Stimulated activated CD8-positive, alpha-beta memory T cell treated with anti-CD3 and anti-CD28 coated beads, Interleukin-12 subunit alpha, Interleukin-12 subunit beta, amount 100 ng/mL, for 24 hours (primary cell): ENCODE data around the gene CAPN15.
A peak's percentile ranks its signal among the peaks of the same experiment; 100 is the strongest.

Experiments used
- DNase-seq: peaks from one replicate; pipeline ENCODE4 v3.0.0-alpha.2; 2020; ENCODE audit errors: extremely low read depth

CAPN15 gene

DNA sequence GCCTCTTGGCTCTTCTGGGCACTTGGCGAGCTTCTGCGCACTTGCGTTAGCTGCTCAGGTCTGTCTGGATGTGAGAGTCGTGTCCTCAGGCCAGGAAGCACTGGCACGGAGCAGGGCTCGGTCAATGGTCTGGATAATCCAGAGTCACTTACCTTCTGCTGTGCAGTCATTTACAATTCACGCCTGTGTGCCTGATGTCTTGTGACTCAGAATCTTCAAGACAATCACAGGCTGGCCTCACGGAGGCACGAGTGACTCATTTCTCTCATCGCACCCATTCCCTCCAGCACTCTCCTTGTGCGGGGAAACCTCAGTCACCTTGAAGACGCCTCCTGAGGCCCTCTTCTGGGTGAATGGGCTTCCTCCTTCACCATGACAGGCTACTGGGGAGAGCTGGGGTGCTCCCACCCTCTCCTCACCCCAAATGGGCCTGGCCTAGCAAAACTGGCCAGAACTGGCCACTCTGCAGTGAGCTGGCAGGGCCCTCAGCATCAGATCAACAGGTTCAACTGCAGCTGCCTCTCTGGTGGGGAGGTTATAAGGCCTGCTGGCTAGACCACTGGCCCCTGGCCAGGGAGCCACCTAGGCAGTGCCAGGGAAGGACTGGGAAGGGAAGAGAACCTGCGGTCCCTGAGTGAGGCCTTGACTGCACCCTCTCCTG is 1.9 kb upstream of the CAPN15 start:
- DNase-seq, result peak; percentile 53

DNA sequence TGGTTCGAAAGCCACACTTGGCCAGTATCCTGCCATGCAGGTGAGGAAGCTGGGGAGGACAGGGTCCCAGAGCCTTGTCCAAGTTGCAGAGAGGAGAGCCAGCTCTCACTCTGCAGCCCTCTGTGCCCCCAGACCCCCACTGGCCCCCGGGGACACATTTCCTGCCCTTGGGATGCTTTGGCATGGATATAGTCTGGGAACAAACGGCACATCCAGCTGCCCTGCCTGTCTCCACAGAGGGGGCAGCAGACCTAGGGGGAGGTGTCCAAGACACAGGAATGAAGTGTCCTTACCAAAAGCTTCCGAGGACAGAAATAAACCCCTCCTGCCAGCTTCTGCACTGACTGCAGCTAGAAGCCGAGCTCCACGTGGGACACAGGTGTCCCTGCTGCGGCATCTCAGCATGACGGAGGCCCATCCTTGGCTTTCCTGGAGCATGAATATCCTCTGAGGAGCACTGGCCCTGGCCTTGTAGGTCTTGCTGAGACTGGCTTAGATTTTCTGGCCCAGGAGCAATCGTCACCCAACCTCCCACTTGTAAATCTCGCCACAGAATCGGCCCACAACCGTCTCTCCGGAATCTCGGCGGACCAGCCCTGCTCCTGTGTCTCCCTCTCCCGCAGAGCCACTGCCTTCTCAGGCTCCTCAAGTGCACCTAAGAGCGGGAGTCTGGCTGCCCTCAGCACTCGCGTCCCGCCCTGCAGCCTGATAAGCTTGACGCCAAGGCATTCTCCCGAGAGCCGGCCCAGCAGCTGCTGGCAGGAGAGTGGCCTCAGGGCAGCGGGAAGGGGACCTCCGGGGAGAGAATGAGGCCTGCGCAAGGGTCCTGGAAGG is 1.1 kb upstream of the CAPN15 start:
- no peak for DNase-seq

DNA sequence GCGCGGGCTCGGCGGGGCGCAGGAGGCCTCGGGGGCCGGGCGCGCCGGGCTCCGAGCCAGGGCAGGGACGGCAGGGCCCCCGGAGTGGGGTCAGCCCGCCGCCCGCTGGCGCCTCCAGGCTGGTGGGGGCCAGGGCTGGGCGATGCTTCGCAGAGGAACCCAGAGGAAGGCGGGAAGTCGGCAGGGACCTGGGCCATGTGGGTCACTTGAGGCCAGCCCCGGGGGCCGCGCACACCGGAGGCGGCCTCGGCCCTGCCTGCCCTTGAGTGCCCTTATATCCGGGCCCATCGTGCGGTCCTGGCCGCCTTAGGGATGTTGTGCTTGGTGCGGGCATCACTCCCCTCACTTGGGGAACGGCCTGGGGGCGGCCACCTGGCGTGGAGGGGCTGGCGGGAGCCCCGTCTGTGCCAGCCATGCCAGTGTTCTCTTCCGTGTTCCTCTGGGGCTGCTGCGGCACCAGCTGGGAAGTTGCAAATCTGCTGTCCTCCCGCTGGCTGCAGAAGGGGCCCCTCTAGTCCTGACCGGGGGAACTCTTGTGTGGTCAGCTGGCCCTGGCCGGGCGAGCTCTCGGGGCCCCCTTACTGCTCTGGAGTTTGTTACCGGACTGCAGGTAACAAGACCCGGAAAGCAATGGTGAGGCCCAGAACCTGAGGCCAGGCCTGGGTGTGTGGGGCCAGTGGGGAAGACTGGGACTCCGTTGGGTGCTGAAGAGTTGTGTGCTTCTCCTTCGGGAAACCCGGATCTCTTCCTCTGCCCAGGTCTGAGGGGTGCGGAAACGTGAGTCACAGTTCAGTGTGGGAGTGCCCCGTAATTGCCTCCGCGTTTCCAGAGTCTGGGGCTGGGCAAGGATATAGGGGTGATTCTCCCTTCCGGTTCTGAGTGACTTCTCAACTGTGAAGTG is 849 bp downstream of the CAPN15 start:
- no peak for DNase-seq

DNA sequence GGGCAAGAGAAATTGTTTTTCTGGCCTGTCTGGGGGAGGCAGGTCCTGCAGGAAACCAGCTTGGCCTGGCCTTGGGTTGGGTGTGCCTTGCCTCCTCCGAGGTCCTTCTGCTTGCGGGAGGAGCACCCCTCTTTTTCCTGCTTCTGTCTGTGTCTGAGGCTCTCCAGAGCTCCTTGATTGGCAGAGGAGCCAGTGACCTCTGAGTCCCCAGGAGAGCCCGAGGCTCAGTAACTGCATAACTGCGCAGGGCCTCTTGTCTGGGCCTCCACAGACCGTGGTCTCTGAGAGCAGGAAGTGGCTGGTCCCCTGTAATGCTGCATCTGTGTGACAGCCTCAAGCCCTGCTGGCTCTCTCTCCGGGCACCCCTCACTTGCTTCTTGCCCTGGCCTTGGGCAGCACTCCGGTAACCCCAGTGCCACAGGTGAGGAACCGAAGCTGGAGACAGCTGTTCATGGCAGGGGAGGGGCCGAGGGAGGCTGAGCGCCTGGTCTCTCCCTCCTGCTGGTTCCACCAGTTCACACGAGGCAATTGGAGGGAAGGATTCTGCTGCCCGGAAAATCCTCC is 1.6 kb downstream of the CAPN15 start:
- DNase-seq, result no peak

DNA sequence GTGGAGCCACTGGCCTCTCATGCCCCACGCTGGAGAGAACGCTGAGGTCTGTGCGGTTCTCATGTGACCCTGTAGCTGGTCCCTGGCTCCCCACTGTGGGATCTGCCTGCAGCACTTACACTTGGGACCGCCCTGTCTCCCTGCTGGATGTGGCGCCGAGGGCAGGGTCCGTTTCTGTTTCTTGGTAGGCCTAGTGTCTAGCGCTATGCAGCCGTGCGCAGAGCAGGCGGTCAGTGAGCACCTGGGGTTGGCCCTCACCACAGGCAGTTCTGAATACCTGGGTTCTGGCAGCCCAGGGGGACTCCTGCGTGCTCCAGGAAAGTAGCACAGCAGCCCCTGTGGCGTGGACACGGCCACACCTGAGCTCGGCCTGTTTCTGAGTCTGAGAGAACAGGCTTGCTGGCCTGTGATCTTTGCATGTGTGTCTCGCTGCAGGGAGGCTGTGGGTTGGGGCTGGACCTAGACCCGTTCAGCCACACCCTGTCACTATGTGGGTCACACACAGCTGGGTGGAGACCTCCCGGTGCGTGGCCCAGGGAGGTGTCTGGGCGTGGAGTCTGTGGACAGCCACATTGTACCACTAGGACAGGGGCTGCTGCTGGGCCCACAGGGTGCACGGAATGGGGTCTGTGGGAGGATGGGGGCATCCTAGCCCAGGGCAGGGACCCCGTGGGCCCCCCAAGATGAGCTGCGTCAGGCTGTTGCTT is 2.8 kb downstream of the CAPN15 start:
- no peak for DNase-seq

DNA sequence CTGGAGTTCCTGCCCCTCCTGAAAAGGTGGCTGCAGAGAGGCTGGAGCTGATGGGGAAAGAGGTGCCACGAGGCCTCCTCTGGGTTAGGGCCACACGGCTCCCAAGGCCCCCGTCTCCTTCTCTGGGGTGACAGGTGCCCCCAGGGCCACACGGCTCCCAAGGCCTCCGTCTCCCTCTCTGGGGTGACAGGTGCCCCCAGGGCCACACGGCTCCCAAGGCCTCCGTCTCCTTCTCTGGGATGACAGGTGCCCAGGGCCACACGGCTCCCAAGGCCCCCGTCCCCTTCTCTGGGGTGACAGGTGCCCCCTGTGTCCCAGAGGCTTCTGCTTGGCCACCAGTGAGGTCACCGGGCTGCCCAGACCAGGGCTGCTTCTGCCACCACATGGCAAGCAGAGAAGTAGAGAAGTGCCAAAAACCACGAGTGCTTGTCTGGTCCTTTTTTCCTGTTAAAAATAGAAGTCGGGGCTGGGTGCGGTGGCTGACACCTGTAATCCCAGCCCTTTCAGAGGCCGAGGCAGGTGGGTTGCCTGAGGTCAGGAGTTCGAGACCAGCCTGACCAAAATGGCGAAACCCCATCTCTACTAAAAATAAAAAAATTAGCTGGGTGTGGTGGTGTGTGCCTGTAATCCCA is 4.1 kb downstream of the CAPN15 start:
- DNase-seq, result no peak

DNA sequence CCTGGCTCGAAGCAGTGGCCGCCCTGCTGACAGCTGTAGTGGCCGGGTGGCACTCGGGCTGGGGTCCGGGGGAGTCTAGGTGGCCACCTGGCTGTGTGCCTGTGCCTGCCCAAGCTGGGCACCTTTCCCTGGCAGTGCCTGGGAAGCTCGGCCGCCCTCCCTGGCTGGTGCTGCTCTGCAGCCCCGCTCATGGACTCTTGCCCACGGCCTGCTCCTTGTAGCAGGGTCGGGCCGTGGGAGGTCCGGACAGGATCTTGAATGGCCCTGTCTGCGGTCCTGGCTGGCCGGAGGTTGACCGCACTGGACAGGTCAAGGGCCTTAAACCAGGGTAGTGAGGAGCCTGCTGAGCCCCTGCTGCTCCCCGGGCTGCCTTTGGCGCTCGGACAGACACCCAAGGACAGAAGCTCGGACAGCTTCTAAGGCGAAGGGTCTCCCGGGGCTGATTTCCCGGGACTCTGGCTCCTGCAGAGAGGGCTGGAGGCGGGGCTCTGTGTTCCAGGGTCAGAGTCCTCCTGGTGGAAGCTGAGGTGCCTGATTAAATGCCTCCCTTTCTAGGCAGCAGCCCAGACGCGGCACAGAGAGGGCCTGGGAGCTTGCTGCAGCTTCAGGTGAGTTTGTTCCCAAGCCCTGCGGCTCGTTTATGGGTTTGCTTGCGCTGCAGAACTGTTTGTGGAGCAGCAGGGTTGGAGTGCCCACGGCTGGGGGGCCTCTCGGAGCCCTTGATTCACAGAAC is 6.0 kb downstream of the CAPN15 start:
- DNase-seq, result no peak

DNA sequence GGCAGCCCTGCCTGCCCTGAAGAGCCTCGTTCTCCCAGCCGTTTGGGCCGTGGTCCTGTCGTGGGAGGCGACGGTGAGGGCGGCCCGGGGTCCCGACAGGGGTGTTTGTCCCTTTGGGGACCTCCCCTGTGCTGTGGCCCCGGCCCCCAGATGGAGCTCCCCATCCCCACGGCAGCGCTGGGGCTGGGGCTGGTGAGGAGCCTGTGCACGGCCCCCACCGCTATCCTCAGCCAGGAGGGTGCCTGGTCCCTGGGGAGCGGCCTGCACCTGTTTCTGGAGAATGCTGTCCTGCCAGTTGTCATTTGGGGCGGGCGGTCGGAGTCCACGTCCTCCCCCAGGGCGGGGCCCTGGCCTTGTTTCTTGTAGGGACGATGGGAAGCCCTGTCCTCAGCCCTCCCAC is 6.6 kb downstream of the CAPN15 start:
- DNase-seq, result no peak

DNA sequence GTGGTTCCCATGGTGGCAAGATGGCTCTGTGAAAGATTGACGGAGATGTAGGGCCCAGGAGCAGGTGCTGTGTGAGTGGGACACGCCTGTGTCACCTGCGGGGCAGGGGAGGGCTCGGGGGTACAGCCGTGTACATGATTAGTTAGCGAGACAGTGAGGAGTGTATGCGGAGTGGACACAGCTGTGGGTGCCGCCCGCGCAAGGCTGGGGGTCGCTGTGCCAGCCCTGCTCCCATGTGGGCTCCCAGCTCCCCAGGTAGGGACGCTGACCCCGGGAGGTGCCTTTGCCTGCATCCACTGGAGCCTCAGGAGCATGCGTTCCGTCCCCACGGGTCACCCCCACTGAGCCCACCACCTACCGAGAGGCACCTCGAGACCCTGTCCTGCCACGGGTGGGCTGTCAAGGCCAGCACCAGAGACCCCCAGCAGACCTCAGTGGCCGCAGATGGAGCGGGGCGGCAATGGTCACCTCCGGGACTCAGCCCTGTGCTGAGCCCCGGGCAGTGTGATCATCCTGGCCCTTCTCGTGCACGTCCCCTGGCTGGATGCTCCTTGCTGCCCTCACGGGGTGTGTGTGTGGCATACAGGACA is 7.4 kb downstream of the CAPN15 start:
- DNase-seq, result no peak

DNA sequence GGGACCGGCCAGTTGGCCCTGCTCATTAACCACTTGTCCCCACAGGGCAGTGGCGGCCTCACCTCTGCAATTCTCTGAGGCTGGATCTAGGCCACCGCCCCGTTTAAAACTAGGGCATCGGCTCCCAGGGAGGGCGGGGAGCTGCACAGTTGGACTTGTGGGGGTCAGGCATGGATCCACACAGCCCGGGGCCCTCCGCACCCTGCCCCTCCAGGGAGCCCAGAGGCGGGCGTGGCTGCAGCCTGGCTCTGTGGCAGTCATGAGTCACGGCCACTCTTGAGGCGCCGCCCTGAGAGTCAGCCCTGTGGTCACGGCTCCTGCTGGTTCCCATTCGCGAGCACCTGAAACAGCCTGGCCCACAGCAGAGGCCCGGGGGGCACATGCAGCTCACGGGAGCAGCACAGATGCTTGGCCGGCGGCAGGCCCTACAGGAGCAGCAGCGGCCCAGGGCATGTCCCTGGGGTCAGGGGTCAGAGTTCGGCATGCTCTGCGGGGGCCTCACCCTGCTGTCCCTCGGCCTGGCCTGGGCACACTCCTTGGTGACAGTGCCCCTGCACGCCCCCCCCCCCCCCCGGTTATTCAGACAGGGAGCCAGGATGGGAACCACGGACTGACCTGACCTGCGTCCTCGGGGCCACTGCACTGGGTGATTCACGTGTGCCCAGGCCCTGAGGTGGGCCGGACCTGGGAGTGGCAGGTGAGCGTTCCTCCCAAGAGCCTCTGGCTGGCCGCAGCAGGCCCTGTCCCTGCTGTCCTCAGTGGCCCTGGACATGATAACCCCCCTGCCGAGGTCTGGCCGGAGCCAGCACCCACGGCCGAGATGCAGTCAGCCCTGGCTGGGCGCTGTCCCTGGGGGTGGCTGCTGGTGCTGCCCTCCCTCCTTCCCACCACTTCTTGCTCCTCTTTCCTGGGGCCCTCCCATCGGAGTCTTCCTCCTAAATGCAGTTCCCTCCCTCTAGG is 8.2 kb downstream of the CAPN15 start:
- DNase-seq, result no peak

DNA sequence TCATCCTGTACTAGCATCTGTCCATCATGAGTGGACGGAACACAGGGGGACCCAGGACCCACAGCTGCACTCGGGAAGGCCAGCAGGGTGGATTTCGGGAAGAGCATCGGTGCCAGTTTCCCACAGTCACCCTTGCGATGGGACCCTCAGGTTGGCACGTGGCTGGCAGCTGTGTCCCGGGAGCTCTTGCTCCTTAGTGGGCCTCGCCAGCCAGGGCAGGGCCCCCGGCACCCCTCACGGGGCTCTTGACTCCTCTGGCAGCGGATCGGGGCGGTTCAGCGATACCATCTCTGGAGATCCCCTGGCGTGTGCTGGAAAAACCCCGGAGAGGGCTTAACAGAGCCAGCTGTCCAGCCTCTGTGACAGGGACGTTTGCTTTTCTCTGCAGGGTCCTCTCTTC is 9.2 kb downstream of the CAPN15 start:
- no peak for DNase-seq

DNA sequence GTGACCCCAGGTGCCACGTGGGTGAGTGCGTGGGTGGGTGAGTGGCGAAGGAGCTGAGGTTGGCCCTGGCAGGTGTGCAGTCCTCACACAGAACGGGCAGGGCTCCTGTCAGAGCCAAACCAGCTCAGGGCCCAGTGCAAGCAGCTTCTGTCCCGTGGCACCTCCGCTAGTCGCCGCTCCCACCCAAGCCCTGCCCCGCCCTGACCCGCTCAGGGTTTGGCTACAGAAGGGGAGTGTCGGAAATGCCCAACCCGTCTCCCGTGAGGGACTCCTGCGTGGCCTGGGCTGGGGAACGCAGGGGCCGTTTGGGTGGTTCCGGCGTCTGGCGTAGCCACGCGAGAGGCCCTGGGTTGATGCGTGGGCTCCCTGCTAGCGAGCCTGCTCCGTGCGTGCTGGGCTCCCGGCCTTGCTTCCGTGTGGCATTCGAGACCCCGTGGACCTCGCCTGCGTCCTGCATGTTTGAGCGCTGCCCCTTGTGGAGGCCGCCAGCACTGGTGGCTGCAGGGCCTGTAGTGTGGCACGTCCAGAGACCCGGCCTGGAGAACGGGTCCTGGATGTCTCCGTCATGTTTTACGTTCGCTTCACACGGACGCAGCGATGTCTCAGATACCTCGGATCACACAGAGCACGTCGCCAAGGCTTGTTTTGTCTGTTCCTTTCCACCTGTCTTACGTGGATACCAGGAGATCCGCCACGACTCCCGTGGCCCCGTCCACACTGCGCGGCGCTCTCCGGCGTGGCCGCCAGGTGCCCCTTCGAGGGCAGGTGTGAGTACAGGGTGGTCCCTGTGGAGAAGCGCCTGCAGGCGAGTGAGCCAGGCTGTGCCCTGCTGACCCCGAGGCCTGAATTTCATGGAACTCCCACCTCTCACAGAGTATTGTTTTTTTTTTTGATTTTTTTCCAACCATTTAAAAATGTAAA is 10.2 kb downstream of the CAPN15 start:
- DNase-seq, result no peak

DNA sequence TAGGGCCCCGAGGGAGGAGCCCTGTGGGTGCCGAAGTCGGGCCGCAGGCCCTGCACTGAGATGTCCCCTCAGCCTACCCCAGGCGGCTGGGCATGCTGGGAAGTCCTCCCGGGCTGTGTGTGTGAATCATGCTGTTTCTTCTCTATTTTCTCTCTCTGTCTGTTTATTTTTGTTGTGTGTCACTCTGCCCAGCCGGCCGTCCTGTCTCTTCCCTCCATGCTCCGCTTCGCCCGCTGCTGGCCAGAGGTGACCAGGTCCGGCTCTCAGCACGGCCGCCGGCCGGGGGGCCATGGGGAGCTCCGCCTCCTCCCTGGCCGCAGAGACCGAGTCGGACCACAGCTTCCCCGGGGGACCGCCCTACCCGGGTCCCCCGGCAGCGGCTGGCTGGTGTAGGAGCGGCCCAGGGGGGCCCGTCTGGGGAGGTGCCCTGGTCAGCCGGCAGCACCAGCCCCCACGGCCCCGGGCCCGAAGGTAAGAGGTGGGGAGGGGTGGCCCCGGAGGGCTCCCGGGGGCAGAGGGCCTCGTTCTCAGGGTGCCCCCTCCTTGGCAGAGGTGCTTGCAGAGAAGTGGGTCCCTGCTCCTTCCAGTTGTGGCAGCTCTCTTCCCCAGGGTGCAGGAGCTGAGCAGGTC is 12.5 kb downstream of the CAPN15 start:
- no peak for DNase-seq

DNA sequence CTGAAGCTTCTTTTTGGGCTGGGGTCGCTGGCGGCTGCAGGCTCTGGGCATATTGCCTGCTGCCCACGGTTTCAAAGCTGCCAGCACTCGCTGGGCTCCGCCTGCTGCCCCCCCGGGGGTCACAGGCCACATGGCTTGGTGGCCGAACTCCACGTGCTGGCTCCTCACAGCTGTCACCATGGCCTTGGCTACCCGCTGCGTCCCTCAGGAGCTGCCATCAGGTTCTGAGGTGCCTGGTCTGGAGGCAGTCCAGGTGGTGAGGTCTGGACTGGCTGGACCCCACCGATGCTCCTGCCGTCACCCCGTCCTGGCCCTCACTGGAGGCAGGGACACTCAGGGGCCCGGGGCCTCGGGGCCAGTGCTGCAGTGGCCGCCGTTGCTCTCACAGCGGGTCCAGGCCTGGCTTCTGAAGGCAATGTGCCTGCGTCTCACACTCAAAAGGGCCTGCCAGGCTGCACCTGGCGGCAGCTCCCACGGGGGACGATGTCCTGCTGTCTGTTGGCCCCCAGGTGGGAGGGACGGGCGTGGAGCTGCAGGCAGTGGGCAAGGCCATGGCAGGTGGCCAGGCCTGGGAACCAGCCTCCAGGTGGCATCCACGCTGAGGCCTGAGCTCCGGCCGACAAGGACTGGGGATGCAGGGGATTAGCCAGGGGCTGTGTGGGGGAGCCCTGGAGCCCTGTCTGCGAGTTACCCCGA is 13.3 kb downstream of the CAPN15 start:
- no peak for DNase-seq

DNA sequence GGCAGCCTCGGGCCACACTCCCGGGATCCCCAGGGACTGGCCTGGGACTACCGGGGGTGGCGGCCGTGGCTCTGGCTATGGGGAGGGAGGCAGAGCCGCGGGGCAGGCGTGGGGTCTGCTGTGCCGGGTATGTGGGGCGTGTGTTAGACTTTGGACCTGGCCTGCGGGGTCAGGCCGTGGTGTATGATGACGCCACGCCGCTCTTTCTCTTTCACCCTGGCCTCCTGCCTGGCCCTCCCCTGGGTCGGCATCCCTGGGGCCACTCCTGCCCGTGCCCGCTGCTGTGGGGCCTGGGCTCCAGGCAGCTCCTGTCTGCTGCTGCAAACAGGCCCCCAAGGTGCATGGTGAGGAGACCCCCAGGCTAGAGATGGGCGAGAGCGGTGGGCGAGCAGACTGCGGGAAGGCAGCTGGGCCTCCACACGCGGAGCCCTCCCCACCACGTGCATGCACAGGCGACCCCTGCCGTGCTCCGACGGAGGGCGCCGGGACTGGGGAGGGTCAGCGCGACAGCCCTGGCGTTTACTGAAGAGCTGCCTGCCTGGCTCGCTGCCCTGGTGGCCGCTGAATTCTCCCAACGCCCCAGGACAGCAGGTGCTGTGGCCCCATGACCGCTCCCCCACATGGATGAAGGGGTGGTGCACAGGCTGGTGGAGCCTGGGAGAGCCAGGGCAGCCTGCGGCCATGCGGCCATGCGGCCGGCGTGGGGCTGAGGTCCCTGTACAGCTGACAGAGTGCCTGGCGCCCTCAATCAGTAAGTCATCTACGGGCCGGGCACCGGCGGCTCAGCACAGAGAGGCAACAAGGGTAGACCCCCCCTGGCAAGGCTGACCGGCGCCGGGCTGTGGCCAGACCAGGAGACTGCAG is 16.0 kb downstream of the CAPN15 start:
- no peak for DNase-seq

DNA sequence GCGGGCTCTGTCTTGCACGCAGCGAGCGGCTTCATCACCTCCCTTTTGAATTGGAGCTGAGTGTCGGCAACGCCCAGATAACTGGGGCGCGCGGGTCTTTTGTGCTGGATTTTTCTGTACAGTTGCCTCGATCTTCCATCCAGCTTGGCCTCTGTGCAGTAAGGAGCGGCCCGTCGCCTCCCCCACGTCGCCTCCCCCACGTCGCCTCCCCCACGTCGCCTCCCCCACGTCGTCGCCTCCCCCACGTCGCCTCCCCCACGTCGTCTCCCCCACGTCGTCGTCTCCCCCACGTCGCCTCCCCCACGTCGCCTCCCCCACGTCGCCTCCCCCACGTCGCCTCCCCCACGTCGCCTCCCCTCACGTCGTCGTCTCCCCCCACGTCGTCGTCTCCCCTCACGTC is 17.0 kb downstream of the CAPN15 start:
- no peak for DNase-seq
